Measurements from ENCODE around the gene YJU2. TPM values are rescaled to one million over a fixed set of nuclear protein-coding genes. Genes with fewer than 3 reads are reported as not detected.

The YJU2 gene
- total and polyA plus RNA-seq, 2 of the 8 experiments (the other 6 are each of a cell fraction or from before 2014, with no cell fraction given), result 26.8 to 27.7 TPM

- TF ChIP-seq SP4 (IDR thresholded peaks at IDR 0.05; ENCODE audit: low read length), result no peak
- peak; percentile 87 for TF ChIP-seq KDM1A (IDR thresholded peaks at IDR 0.05; ENCODE audit: borderline replicate concordance, low read length)
Observed at GRCh38 chr19:4267101-4267900, 20.4 kb downstream of the YJU2 start (continued).
